Esophagus squamous epithelium (tissue), 4 donors: Measurements from ENCODE around the gene CDKN2B.

Experiments
- CTCF ChIP-seq, 6 experiments: fragments of 450-650 bp in 4 of 6; fragments of 200-600 bp in 2 of 6; sonication (generic) in 2 of 6; IDR thresholded peaks; one replicate each; pipeline ENCODE4 v1.5.1; 2016 to 2019; ENCODE audit warnings: antibody characterized with exemption in 6 of 6, mild to moderate bottlenecking in 4 of 6, moderate library complexity in 4 of 6
- POLR2A ChIP-seq, 4 donors: fragments of 450-650 bp; IDR thresholded peaks; one replicate each; pipeline ENCODE4 v1.6.1; 2017; ENCODE audit warnings: antibody characterized with exemption in 4 of 4, mild to moderate bottlenecking in 4 of 4, moderate library complexity in 3 of 4

GRCh38 chr9:22036866-22037626 lies 27.9 kb upstream of the CDKN2B start:
- no peak for TF ChIP-seq POLR2A (IDR thresholded peaks at IDR 0.05)
- TF ChIP-seq CTCF (IDR thresholded peaks at IDR 0.05), result no peak
